HG03575 (cell line): ENCODE data around the gene TRMT5.
A peak's percentile ranks its signal among the peaks of the same experiment; 100 is the strongest.

Experiments
- ATAC-seq: cut with Tn5 transposase; IDR thresholded peaks from one replicate; pipeline ENCODE4 v1.9.1; 2021; ENCODE audit not compliant: unreplicated experiment, insufficient number of reproducible peaks, low FRiP score; ENCODE audit errors: extremely low read depth

Gene TRMT5

GRCh38 chr14:60968671-60969070, 12.2 kb downstream of the TRMT5 start:
- no peak for ATAC-seq

- no peak for ATAC-seq
These were observed 12.8 kb downstream of the TRMT5 start for GRCh38 chr14:60968099-60968498.

- no peak for ATAC-seq
These were observed 15.5 kb downstream of the TRMT5 start for GRCh38 chr14:60965402-60965801.

GRCh38 chr14:60964904-60965303, 16.0 kb downstream of the TRMT5 start:
- ATAC-seq: no peak

- ATAC-seq: no peak
These were observed 17.1 kb downstream of the TRMT5 start for GRCh38 chr14:60963761-60964160.

- no peak for ATAC-seq
These were observed 22.7 kb downstream of the TRMT5 start for GRCh38 chr14:60958146-60958545.

GRCh38 chr14:60956632-60957031, 24.2 kb downstream of the TRMT5 start:
- no peak for ATAC-seq

GRCh38 chr14:60956202-60956601, 24.7 kb downstream of the TRMT5 start:
- no peak for ATAC-seq

GRCh38 chr14:60951776-60952435, 29.0 kb downstream of the TRMT5 start:
- no peak for ATAC-seq

GRCh38 chr14:60946773-60947172, 34.1 kb downstream of the TRMT5 start:
- no peak for ATAC-seq

- no peak for ATAC-seq
These were observed 34.9 kb downstream of the TRMT5 start for GRCh38 chr14:60945984-60946383.

- no peak for ATAC-seq
These were observed 36.7 kb downstream of the TRMT5 start for GRCh38 chr14:60944204-60944603.

GRCh38 chr14:60943637-60944032, 37.2 kb downstream of the TRMT5 start:
- no peak for ATAC-seq

GRCh38 chr14:60935319-60935718, 45.6 kb downstream of the TRMT5 start:
- ATAC-seq: no peak

GRCh38 chr14:60933920-60934655, 46.8 kb downstream of the TRMT5 start:
- ATAC-seq: no peak

- no peak for ATAC-seq
These were observed 49.7 kb downstream of the TRMT5 start for GRCh38 chr14:60931218-60931617.

- peak; percentile 78 for ATAC-seq
These were observed 54.9 kb downstream of the TRMT5 start for GRCh38 chr14:60926002-60926401.

- no peak for ATAC-seq
These were observed 55.6 kb downstream of the TRMT5 start for GRCh38 chr14:60925286-60925685.

- ATAC-seq: no peak
These were observed 58.8 kb downstream of the TRMT5 start for GRCh38 chr14:60922050-60922449.
